Esophagus muscularis mucosa (tissue), 4 donors: ENCODE data around the gene CAMKMT.

ENCODE experiments used
- EP300 ChIP-seq: sonication (generic); formaldehyde crosslinking; IDR thresholded peaks from one replicate; pipeline ENCODE4 v1.6.1; 2017; ENCODE audit warnings: antibody characterized with exemption
- POLR2A ChIP-seq: fragments of 450-650 bp; IDR thresholded peaks from one replicate; pipeline ENCODE4 v1.6.1; 2017; ENCODE audit warnings: antibody characterized with exemption, moderate library complexity, mild to moderate bottlenecking, low read depth
- TF ChIP-seq, protein P1 (sequence below), 3 experiments: fragments of 200-600 bp in 2 of 3; fragments of 450-650 bp in 1 of 3; sonication (generic) in 2 of 3; IDR thresholded peaks; one replicate each; pipeline ENCODE4 v1.5.1; 2017 to 2019; ENCODE audit warnings: antibody characterized with exemption in 3 of 3, mild to moderate bottlenecking in 2 of 3, moderate library complexity in 1 of 3

DNA sequence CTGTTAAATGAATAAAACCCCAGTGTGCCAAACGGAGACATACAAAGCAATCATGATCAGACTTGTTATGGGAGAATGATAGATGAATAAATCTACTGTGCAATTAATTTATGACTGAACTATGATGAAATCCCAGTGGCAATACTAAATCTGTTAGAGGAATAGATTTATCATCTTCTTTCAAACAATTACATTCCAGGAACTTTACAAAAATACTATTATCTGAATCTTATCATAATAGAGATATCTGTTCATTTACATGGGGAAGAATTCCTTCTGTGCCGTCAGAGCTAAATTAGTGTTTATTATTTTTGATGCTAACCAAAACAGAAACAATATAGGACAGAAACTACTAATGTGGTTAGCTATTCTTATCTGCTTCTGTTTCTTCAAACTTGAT lies 208.5 kb downstream of the CAMKMT start:
- TF ChIP-seq, protein P1, sequence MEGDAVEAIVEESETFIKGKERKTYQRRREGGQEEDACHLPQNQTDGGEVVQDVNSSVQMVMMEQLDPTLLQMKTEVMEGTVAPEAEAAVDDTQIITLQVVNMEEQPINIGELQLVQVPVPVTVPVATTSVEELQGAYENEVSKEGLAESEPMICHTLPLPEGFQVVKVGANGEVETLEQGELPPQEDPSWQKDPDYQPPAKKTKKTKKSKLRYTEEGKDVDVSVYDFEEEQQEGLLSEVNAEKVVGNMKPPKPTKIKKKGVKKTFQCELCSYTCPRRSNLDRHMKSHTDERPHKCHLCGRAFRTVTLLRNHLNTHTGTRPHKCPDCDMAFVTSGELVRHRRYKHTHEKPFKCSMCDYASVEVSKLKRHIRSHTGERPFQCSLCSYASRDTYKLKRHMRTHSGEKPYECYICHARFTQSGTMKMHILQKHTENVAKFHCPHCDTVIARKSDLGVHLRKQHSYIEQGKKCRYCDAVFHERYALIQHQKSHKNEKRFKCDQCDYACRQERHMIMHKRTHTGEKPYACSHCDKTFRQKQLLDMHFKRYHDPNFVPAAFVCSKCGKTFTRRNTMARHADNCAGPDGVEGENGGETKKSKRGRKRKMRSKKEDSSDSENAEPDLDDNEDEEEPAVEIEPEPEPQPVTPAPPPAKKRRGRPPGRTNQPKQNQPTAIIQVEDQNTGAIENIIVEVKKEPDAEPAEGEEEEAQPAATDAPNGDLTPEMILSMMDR (IDR thresholded peaks at IDR 0.05): no peak
- TF ChIP-seq EP300 (no peak), POLR2A (no peak)
